ENCODE measurements around the gene EMC6. TPM values are rescaled to one million over a fixed set of nuclear protein-coding genes. Genes with fewer than 3 reads are reported as not detected.

EMC6 gene
- total and polyA plus RNA-seq, 2 of the 13 experiments (the other 11 are each of a cell fraction or from before 2014, with no cell fraction given) = 45.1 to 47.7 TPM

DNA sequence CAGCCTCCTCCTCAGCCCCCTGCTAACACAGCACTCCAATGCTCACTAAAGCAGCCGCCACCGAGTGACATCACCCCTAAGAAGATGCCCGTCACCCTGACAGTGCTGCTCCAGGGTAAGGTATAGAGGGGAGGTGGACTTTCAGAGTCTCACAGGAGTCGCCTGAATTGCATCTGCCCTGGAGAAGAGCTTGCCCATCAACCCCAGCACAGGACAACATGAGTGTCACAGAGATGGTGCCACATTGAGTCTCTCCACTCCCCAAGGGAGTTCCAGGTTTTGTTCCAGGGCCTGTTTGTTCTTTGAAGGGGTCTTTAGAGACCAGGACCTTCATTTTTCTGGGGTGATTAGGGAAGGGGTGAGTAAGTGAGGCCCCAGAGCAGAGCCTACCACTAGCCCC, 29.5 kb downstream of the EMC6 start:
- FAIRE-seq = no peak
- H3K27me3 ChIP-seq (ENCODE audit: control insufficient read depth in 1 of 2, insufficient read depth in 2 of 2, low read length in 2 of 2) = peaks cover 0 to 35% of the 10 kb centered on the region in 2 experiments; a peak in 2 of 5 replicates
- BruUV-seq (replicated peaks) = no TSS peak
- H3K36me3 ChIP-seq (replicated peaks in 1 of 2; ENCODE audit: control insufficient read depth in 1 of 2, insufficient read depth in 2 of 2, low read length in 2 of 2) = no peaks in the 10 kb centered on the region
- H3K9me3 ChIP-seq (ENCODE audit: low read length) = peaks cover 12% of the 10 kb centered on the region
- H3K4me3 ChIP-seq (replicated peaks in 1 of 3; ENCODE audit: insufficient read depth in 1 of 3, low read depth in 2 of 3, low read length in 3 of 3) = no peak overlapping the region
- TF ChIP-seq ZNF235 (CRISPR knock-in tag; IDR thresholded peaks at IDR 0.05; ENCODE audit: borderline replicate concordance) = no peak
- 0 out of 2 replicates have a peak, but pooled peaks have one; percentile 4 for TF ChIP-seq CREB1 (IDR thresholded peaks at IDR 0.05)
- TF ChIP-seq CREB1 (CRISPR knock-in tag; IDR thresholded peaks at IDR 0.05) = no peak
- TF ChIP-seq ZNF343 (CRISPR knock-in tag; IDR thresholded peaks at IDR 0.05) = peak; percentile 100
- DNase-seq (ENCODE audit: low spot score) = no peak
- intact Hi-C loops (cut with micrococcal nuclease; ENCODE audit: unreplicated experiment) (no loop called here), in situ Hi-C loops (cut with HindIII; ENCODE audit: extremely low pct_ligation_motif_present, low pct_unique_long_range_greater_than_20kb) (no loop called here)
- no peak overlapping the region for H3K9ac ChIP-seq (ENCODE audit: insufficient read depth, low read depth, low read length)
- ChIA-PET POLR2A (no interaction called here), CTCF (ENCODE audit: low intra/inter-chr PET ratio, low total read pairs) (no interaction called here)
- no peak overlapping the region for H3K27ac ChIP-seq (ENCODE audit: extremely low read length, insufficient read depth, low read length)
- H3K4me2 ChIP-seq (ENCODE audit: low read depth, low read length) = no peak overlapping the region
- no peak for ATAC-seq
- H2AFZ ChIP-seq (ENCODE audit: low read length) = no peak overlapping the region
- 41% methylated on average over 4 of the region's 4 CpGs for WGBS (ENCODE audit: low lambda C conversion rate)
- H3K79me2 ChIP-seq (ENCODE audit: insufficient read depth, low read length) = no peaks in the 10 kb centered on the region
- H3K4me1 ChIP-seq (ENCODE audit: insufficient read depth, low read length) = peaks cover 17% of the 10 kb centered on the region
- no peaks in the 10 kb centered on the region for H4K20me1 ChIP-seq (ENCODE audit: insufficient read depth, low read length)

DNA sequence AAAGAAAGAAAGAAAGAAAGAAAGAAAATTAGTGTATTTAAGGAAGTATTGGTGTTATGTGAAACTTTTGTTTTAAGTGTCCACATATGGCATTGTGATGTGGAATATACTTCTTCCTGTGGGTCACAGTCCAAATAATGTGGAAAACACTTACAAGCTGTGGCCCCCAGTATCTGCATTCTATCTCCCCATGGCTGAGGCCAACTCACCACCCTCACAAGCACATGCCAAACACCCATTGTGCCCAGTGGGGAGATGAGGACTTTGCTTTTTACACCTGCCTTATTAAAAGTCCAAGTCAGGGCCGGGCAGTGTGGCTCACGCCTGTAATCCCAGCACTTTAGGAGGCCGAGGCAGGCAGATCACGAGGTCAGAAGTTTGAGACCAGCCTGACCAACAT, 31.3 kb downstream of the EMC6 start:
- intact Hi-C loops (cut with micrococcal nuclease; ENCODE audit: unreplicated experiment) = no loop called here
- no peaks in the 10 kb centered on the region for H3K79me2 ChIP-seq (ENCODE audit: insufficient read depth, low read length)
- no peak overlapping the region for H3K9ac ChIP-seq (ENCODE audit: insufficient read depth, low read depth, low read length)
- DNase-seq (ENCODE audit: low spot score) = no peak
- no peak for ATAC-seq
- BruUV-seq (replicated peaks) = no TSS peak
- no peak overlapping the region for H3K27ac ChIP-seq (ENCODE audit: extremely low read length, insufficient read depth, low read length)
- H3K36me3 ChIP-seq (replicated peaks in 1 of 2; ENCODE audit: control insufficient read depth in 1 of 2, insufficient read depth in 2 of 2, low read length in 2 of 2) = no peaks in the 10 kb centered on the region
- H2AFZ ChIP-seq (ENCODE audit: low read length) = no peak overlapping the region
- no peaks in the 10 kb centered on the region for H4K20me1 ChIP-seq (ENCODE audit: insufficient read depth, low read length)
- H3K4me1 ChIP-seq (ENCODE audit: insufficient read depth, low read length) = peaks cover 11% of the 10 kb centered on the region
- H3K4me2 ChIP-seq (ENCODE audit: low read depth, low read length) = no peak overlapping the region
- in situ Hi-C loops (cut with HindIII; ENCODE audit: extremely low pct_ligation_motif_present, low pct_unique_long_range_greater_than_20kb) = no loop called here
- TF ChIP-seq ZFP1 (CRISPR knock-in tag; IDR thresholded peaks at IDR 0.05) (no peak), NCOA1 (CRISPR knock-in tag; IDR thresholded peaks at IDR 0.05) (no peak)
- TF ChIP-seq, protein P1, sequence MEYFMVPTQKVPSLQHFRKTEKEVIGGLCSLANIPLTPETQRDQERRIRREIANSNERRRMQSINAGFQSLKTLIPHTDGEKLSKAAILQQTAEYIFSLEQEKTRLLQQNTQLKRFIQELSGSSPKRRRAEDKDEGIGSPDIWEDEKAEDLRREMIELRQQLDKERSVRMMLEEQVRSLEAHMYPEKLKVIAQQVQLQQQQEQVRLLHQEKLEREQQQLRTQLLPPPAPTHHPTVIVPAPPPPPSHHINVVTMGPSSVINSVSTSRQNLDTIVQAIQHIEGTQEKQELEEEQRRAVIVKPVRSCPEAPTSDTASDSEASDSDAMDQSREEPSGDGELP (IDR thresholded peaks at IDR 0.05; ENCODE audit: borderline replicate concordance, low read depth) = no peak
- ChIA-PET CTCF (ENCODE audit: low intra/inter-chr PET ratio, low total read pairs) (no interaction called here), POLR2A (interaction anchor here (1.4 kb wide), 1 partner anchor 24 kb away, joined by 3 read pairs; the partner anchor contains the start of gene HASPIN)
- no peak overlapping the region for H3K4me3 ChIP-seq (replicated peaks in 1 of 3; ENCODE audit: insufficient read depth in 1 of 3, low read depth in 2 of 3, low read length in 3 of 3)
- H3K9me3 ChIP-seq (ENCODE audit: low read length) = peaks cover 12% of the 10 kb centered on the region
- no peak for FAIRE-seq
- peaks cover 0 to 28% of the 10 kb centered on the region in 2 experiments; a peak in 2 of 5 replicates for H3K27me3 ChIP-seq (ENCODE audit: control insufficient read depth in 1 of 2, insufficient read depth in 2 of 2, low read length in 2 of 2)
- WGBS (ENCODE audit: low lambda C conversion rate) = 31% methylated on average over 4 of the region's 4 CpGs

All from HepG2 (cell line).